GM12874 (cell line): ENCODE data around the gene IGLL1.

Experiments used
- TF ChIP-seq, protein P1 (sequence below): IDR thresholded peaks from 2 replicates; pipeline ENCODE4 v1.5.1; 2011; ENCODE audit warnings: low read depth, mild to moderate bottlenecking, control low read depth, low read length, moderate library complexity; ENCODE audit not compliant: insufficient read depth

Gene IGLL1

GRCh38 chr22:23533328-23533762, 46.7 kb downstream of the IGLL1 start:
- TF ChIP-seq, protein P1, sequence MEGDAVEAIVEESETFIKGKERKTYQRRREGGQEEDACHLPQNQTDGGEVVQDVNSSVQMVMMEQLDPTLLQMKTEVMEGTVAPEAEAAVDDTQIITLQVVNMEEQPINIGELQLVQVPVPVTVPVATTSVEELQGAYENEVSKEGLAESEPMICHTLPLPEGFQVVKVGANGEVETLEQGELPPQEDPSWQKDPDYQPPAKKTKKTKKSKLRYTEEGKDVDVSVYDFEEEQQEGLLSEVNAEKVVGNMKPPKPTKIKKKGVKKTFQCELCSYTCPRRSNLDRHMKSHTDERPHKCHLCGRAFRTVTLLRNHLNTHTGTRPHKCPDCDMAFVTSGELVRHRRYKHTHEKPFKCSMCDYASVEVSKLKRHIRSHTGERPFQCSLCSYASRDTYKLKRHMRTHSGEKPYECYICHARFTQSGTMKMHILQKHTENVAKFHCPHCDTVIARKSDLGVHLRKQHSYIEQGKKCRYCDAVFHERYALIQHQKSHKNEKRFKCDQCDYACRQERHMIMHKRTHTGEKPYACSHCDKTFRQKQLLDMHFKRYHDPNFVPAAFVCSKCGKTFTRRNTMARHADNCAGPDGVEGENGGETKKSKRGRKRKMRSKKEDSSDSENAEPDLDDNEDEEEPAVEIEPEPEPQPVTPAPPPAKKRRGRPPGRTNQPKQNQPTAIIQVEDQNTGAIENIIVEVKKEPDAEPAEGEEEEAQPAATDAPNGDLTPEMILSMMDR, result no peak

- TF ChIP-seq, protein P1, result no peak
Measured at GRCh38 chr22:23532731-23533130, 47.4 kb downstream of the IGLL1 start.

- TF ChIP-seq, protein P1, result no peak
Measured at GRCh38 chr22:23531966-23532705, 48.0 kb downstream of the IGLL1 start.

DNA sequence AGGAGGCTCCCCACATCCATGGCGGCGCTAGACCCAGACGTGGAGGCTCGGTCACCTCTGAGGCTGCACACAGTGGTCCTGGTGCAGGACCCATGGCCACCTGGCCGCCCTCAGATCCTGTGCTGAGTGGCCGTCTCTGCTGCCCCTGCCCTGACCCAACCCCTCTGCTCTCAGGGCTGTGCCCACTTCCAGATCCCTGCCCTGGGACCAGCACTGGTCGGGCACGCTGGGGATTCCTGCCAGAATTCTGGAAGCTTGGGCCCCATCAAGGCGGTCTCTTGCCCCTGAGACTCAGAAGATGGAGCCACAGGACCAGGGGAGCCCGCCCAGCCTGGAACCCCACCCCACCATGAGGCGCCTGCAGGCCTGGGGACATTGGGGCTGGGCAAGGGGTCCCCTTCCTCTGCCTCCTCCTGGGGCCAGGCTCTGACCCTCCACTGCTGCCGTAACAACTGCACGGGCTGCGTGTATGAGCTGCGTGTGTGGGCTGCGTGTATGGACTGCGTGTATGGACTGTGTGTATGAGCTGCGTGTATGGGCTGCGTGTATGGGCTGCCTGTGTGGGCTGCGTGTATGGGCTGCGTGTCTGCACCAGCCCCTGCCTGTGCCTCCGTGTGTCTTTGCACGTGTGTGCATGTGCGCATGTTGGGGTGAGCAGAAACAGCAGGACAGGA, 48.7 kb downstream of the IGLL1 start:
- TF ChIP-seq, protein P1, result no peak

DNA sequence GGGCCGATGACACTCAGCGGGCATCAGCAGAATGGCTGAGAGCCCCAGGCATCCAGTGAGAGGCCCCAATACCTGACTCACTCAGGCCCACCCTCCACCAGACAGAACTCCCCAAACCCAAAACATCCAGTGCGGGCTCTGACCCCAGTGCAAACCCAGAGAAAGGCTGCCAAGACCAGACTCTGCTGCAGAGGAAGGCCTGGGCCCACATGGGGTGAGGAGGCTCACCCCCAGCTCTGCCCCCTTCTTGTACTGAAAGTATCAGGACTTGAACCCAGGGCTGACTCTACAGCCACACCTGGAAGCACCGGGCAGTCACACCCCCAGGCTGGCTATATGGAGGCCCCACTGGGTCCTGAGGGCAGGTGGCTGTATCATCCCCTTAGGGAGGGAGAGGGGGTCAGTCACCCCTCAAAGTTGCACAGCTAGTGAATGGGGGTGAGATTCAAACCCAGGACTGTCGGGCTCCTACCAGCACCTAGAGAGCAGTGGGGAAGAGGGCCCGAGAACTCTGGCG, 49.3 kb downstream of the IGLL1 start:
- TF ChIP-seq, protein P1, result no peak

GRCh38 chr22:23530106-23530505, 50.0 kb downstream of the IGLL1 start:
- TF ChIP-seq, protein P1, result no peak
